MM.1S (cell line): ENCODE results near the gene ALOX15.

Experiments
- CTCF ChIP-seq: fragments of 300-600 bp; sonication (generic); IDR thresholded peaks from 2 replicates; pipeline ENCODE4 v1.5.1; 2016; ENCODE audit warnings: antibody characterized with exemption, low read length, mixed read lengths
- EZH2 ChIP-seq: fragments of 300-600 bp; sonication (generic); optimal IDR thresholded peaks from 2 replicates; pipeline ENCODE3; 2017; ENCODE audit warnings: low read depth, mild to moderate bottlenecking, antibody characterized with exemption, low read length, mixed read lengths
- EZH2phosphoT487 ChIP-seq: fragments of 300-600 bp; sonication (generic); IDR thresholded peaks from 2 replicates; pipeline ENCODE4 v1.6.1; 2018; ENCODE audit warnings: antibody characterized with exemption, low read length

GRCh38 chr17:4596636-4597380 lies 44.7 kb downstream of the ALOX15 start:
- TF ChIP-seq CTCF, result no peak
- TF ChIP-seq EZH2, result no peak
- TF ChIP-seq EZH2phosphoT487, result no peak
